PC-3 (cell line): ENCODE measurements around the gene FBN2.

Source experiments
- EZH2 ChIP-seq: fragments of 300-600 bp; sonication (generic); IDR thresholded peaks from one replicate; pipeline ENCODE4 v1.6.1; 2017; ENCODE audit warnings: antibody characterized with exemption, mild to moderate bottlenecking, low read length; ENCODE audit not compliant: unreplicated experiment
- EZH2phosphoT487 ChIP-seq: fragments of 300-600 bp; sonication (generic); IDR thresholded peaks from 2 replicates; pipeline ENCODE4 v1.6.1; 2018; ENCODE audit warnings: mild to moderate bottlenecking, antibody characterized with exemption, low read length, borderline replicate concordance

- TF ChIP-seq EZH2phosphoT487, result no peak
- TF ChIP-seq EZH2, result no peak
These were observed 232.7 kb downstream of the FBN2 start for GRCh38 chr5:128305341-128305740.
